ENCODE measurements around the gene CASP9. TPM values are rescaled to one million over a fixed set of nuclear protein-coding genes. Genes with fewer than 3 reads are reported as not detected.

The CASP9 gene
- total RNA-seq, 4 donors from 2014 or later = 8.8 to 22.6 (median 15.5) TPM

DNA sequence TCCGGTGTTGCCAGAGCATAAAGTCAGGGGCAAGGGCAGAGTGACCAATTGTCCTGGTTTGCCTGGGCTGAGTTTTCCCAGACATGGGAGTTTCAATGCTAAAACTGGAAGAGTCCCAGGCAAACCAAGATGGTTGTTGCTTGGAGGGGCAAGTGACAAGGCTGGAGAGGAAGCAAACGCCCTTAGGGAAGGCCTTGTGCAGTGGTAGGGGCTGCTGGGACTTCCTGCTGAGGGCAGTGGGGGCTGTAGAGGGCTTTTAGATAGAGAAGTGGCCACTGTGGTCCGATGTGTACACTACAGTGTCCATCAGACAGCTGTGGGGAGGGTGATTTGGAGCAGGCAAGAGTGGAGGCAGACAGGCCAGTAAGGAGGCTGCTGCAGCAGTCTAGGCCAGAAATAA, 74.4 kb downstream of the CASP9 start:
- Histone ChIP-seq H3K36me3 (no peaks in the 10 kb centered on the region), H3K27ac (no peak overlapping the region), H3K9me3 (no peaks in the 10 kb centered on the region), H3K4me1 (no peaks in the 10 kb centered on the region), H3K27me3 (peaks cover 0 to 17% (median 0%) of the 10 kb centered on the region in 4 donors), H3K4me3 (no peak overlapping the region)
- TF ChIP-seq POLR2A (IDR thresholded peaks at IDR 0.05) = no peak
- TF ChIP-seq, protein P1, sequence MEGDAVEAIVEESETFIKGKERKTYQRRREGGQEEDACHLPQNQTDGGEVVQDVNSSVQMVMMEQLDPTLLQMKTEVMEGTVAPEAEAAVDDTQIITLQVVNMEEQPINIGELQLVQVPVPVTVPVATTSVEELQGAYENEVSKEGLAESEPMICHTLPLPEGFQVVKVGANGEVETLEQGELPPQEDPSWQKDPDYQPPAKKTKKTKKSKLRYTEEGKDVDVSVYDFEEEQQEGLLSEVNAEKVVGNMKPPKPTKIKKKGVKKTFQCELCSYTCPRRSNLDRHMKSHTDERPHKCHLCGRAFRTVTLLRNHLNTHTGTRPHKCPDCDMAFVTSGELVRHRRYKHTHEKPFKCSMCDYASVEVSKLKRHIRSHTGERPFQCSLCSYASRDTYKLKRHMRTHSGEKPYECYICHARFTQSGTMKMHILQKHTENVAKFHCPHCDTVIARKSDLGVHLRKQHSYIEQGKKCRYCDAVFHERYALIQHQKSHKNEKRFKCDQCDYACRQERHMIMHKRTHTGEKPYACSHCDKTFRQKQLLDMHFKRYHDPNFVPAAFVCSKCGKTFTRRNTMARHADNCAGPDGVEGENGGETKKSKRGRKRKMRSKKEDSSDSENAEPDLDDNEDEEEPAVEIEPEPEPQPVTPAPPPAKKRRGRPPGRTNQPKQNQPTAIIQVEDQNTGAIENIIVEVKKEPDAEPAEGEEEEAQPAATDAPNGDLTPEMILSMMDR (IDR thresholded peaks at IDR 0.05) = no peak
- 67 to 78% methylated on average over 3 of the region's 3 CpGs for WGBS, 2 donors
- intact Hi-C loops (cut with DNase I) = no loop called here
- DNase-seq = no peak

DNA sequence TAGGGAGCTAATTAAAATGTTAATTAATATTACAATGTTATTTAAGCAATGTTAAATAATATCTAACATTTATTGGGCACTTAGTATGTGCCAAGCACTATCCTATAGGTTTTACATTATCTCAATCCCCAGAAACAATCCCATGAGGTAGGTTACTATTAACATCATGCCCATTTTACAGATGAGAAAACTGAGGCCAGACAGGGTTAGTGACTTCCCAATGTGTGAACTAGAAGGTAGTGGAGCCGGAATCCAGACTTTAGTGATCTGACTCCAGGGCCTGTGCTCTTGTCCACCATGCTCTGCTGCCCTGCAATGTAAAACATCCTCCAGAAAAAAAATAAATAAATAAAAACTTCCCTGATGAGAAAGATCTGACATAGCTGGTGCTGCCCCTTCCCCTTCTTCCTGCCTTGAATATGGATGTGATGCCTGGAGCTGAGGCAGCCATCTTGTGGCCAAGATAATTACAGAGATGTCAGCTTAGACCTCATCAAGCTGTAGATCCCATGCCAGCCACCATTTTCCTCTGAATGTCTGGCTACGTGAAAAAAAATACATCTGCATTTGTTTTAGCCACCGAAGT, 75.0 kb downstream of the CASP9 start:
- DNase-seq = no peak
- no peaks in the 10 kb centered on the region for H3K4me1 ChIP-seq
- TF ChIP-seq POLR2A (IDR thresholded peaks at IDR 0.05) = no peak
- TF ChIP-seq, protein P1 (IDR thresholded peaks at IDR 0.05) = no peak
- intact Hi-C loops (cut with DNase I) = no loop called here
- no peak overlapping the region for H3K4me3 ChIP-seq
- no peak overlapping the region for H3K27ac ChIP-seq
- H3K36me3 ChIP-seq = no peaks in the 10 kb centered on the region
- H3K27me3 ChIP-seq = peaks cover 0 to 17% (median 0%) of the 10 kb centered on the region in 4 donors
- H3K9me3 ChIP-seq = no peaks in the 10 kb centered on the region
- 91 to 97% methylated on average over 3 of the region's 3 CpGs for WGBS, 2 donors

DNA sequence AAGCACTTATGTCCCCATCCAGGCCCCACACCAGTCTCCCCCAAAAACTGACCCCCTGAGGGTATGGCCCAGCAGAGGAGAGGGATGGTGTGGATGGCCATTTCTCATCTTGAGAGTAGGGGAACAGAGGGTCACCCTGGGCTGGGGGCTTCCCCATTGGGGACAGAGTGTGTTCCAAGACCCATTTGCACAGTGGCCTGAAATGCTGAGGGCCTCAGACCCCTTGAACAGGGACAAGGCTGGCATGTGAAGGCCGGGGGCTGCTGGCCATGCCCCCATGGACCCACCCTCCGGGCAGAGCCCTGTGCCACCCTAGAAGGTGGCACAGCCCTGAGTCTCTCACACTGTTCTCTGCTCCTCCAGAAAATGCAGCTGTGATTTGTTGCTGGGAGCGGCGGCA, 77.8 kb downstream of the CASP9 start:
- no peaks in the 10 kb centered on the region for H3K9me3 ChIP-seq
- H3K27ac ChIP-seq = no peak overlapping the region
- peaks cover 0 to 17% (median 0%) of the 10 kb centered on the region in 4 donors for H3K27me3 ChIP-seq
- DNase-seq = no peak
- H3K4me1 ChIP-seq = no peaks in the 10 kb centered on the region
- H3K4me3 ChIP-seq = no peak overlapping the region
- WGBS, 2 donors = 85% methylated on average over 2 of the region's 4 CpGs; no CpG with 5 or more reads in 1 of the 2 donors
- TF ChIP-seq, protein P1 (IDR thresholded peaks at IDR 0.05) = no peak
- TF ChIP-seq POLR2A (IDR thresholded peaks at IDR 0.05) = no peak
- intact Hi-C loops (cut with DNase I) = no loop called here
- H3K36me3 ChIP-seq = no peaks in the 10 kb centered on the region

DNA sequence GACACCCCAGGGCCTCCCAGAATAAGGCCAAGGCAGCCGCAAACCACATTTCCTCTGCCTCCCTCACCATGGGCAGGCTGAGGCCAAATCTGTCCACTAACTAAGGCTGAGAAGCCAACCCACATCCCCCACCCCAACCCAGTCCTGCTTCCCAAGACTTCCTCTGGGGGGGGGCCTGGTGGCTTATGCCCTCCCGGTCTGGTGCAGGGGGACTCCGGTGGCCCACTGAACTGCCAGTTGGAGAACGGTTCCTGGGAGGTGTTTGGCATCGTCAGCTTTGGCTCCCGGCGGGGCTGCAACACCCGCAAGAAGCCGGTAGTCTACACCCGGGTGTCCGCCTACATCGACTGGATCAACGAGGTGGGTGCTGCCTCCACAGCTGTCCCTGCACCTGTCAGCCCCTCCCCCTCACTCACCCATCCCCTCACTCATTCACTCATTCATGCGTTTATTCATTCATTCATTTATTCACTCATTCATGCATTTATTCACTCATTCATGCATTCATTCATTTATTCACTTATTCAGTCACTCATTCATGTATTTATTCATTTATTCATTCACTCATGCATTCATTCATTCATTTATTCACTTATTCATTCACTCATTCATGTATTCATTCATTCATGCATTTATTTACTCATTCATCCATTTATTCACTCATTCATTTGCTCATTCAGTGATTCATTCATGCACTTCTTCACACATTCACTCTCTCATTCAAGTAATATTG, 78.5 kb downstream of the CASP9 start:
- Histone ChIP-seq H3K27ac (no peak overlapping the region), H3K4me1 (no peaks in the 10 kb centered on the region), H3K9me3 (no peaks in the 10 kb centered on the region), H3K36me3 (no peaks in the 10 kb centered on the region), H3K27me3 (peaks cover 0 to 17% (median 0%) of the 10 kb centered on the region in 4 donors), H3K4me3 (no peak overlapping the region)
- WGBS, 2 donors = 65 to 73% methylated on average over 10 to 11 of the region's 14 CpGs
- DNase-seq = no peak
- no peak for TF ChIP-seq POLR2A (IDR thresholded peaks at IDR 0.05)
- TF ChIP-seq, protein P1 (IDR thresholded peaks at IDR 0.05) = no peak
- intact Hi-C loops (cut with DNase I) = no loop called here
